ENCODE measurements around the gene UBA1. TPM values are rescaled to one million over a fixed set of nuclear protein-coding genes. Genes with fewer than 3 reads are reported as not detected.

The UBA1 gene
- total and polyA plus RNA-seq, 10 of the 15 experiments (the other 5 are each of a cell fraction or from before 2014, with no cell fraction given) = 60.4 to 314 (median 216) TPM

- no peak for TF ChIP-seq CEBPB (IDR thresholded peaks at IDR 0.05; ENCODE audit: borderline replicate concordance in 1 of 2, low read depth in 2 of 2, low read length in 2 of 2)
- TF ChIP-seq ASH2L (IDR thresholded peaks at IDR 0.05; ENCODE audit: borderline replicate concordance, low read depth) = no peak
- TF ChIP-seq SKIL (IDR thresholded peaks at IDR 0.05; ENCODE audit: low read depth, poor library complexity, severe bottlenecking) = no peak
- no peak for TF ChIP-seq ESRRA (IDR thresholded peaks at IDR 0.05; ENCODE audit: low read length)
- no peak for TF ChIP-seq STAT3 (IDR thresholded peaks at IDR 0.05; ENCODE audit: low read depth, low read length)
- peak; percentile 69; the same call in 1 of the 2 replicates for TF ChIP-seq ATF7 (IDR thresholded peaks at IDR 0.05; ENCODE audit: low read depth)
- TF ChIP-seq, protein P1, sequence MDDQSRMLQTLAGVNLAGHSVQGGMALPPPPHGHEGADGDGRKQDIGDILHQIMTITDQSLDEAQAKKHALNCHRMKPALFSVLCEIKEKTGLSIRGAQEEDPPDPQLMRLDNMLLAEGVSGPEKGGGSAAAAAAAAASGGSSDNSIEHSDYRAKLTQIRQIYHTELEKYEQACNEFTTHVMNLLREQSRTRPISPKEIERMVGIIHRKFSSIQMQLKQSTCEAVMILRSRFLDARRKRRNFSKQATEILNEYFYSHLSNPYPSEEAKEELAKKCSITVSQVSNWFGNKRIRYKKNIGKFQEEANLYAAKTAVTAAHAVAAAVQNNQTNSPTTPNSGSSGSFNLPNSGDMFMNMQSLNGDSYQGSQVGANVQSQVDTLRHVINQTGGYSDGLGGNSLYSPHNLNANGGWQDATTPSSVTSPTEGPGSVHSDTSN (IDR thresholded peaks at IDR 0.05; ENCODE audit: insufficient replicate concordance, low read depth, low read length) = no peak
- TF ChIP-seq, protein P2, sequence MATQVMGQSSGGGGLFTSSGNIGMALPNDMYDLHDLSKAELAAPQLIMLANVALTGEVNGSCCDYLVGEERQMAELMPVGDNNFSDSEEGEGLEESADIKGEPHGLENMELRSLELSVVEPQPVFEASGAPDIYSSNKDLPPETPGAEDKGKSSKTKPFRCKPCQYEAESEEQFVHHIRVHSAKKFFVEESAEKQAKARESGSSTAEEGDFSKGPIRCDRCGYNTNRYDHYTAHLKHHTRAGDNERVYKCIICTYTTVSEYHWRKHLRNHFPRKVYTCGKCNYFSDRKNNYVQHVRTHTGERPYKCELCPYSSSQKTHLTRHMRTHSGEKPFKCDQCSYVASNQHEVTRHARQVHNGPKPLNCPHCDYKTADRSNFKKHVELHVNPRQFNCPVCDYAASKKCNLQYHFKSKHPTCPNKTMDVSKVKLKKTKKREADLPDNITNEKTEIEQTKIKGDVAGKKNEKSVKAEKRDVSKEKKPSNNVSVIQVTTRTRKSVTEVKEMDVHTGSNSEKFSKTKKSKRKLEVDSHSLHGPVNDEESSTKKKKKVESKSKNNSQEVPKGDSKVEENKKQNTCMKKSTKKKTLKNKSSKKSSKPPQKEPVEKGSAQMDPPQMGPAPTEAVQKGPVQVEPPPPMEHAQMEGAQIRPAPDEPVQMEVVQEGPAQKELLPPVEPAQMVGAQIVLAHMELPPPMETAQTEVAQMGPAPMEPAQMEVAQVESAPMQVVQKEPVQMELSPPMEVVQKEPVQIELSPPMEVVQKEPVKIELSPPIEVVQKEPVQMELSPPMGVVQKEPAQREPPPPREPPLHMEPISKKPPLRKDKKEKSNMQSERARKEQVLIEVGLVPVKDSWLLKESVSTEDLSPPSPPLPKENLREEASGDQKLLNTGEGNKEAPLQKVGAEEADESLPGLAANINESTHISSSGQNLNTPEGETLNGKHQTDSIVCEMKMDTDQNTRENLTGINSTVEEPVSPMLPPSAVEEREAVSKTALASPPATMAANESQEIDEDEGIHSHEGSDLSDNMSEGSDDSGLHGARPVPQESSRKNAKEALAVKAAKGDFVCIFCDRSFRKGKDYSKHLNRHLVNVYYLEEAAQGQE (IDR thresholded peaks at IDR 0.05; ENCODE audit: low read depth, low read length) = no peak
- no peak for TF ChIP-seq KDM1A (IDR thresholded peaks at IDR 0.05; ENCODE audit: borderline replicate concordance)
- TF ChIP-seq IKZF2 (IDR thresholded peaks at IDR 0.05) = peak; percentile 19 to 27; a peak in 1 of 4 replicates
- TF ChIP-seq CBX3 (IDR thresholded peaks at IDR 0.05; ENCODE audit: borderline replicate concordance, low read depth) = no peak
- no peak for TF ChIP-seq JUNB (IDR thresholded peaks at IDR 0.05)
- TF ChIP-seq STAT1 (conservative IDR thresholded peaks at IDR 0.05) = no peak
- TF ChIP-seq LARP7 (IDR thresholded peaks at IDR 0.05) = peak; percentile 75; the same call in 1 of the 2 replicates
- TF ChIP-seq SREBF2 (IDR thresholded peaks at IDR 0.05; ENCODE audit: low read length) = no peak
- no peak for TF ChIP-seq NR2C2 (IDR thresholded peaks at IDR 0.05; ENCODE audit: borderline replicate concordance, control insufficient read depth, insufficient read length, low read depth)
- 0 out of 2 replicates have a peak, but pooled peaks have one; percentile 10 for TF ChIP-seq GABPA (IDR thresholded peaks at IDR 0.05; ENCODE audit: low read depth)
- TF ChIP-seq, protein P3, sequence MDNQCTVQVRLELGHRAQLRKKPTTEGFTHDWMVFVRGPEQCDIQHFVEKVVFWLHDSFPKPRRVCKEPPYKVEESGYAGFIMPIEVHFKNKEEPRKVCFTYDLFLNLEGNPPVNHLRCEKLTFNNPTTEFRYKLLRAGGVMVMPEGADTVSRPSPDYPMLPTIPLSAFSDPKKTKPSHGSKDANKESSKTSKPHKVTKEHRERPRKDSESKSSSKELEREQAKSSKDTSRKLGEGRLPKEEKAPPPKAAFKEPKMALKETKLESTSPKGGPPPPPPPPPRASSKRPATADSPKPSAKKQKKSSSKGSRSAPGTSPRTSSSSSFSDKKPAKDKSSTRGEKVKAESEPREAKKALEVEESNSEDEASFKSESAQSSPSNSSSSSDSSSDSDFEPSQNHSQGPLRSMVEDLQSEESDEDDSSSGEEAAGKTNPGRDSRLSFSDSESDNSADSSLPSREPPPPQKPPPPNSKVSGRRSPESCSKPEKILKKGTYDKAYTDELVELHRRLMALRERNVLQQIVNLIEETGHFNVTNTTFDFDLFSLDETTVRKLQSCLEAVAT (IDR thresholded peaks at IDR 0.05) = peak; percentile 76
These were observed at the start of gene UBA1 (continued) for GRCh38 chrX:47193475-47194193.

Measured in GM12878 (cell line).